Measurements from ENCODE around the gene GBX1.

Gene GBX1

DNA sequence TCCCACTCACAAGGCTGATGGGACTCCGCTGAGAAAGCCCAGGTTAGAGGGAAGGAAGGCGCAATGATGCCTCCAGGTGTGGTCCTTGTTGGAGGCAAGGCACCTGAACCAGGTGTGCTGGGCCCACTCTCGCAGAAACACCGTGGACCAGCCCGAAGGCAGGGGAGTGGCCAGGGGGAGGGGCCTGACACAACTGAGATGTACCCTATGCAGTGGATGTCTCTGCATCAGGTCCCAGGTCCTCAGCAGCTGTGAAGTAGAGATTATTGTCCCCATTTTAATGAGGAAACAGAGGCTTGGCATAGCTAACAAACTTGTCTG lies 32.0 kb downstream of the GBX1 start:
- no peak for DNase-seq (ENCODE audit: low read depth)
- no peak overlapping the region for H3K4me3 ChIP-seq (replicated peaks; ENCODE audit: low read depth, low read length)
- TF ChIP-seq, protein P1, sequence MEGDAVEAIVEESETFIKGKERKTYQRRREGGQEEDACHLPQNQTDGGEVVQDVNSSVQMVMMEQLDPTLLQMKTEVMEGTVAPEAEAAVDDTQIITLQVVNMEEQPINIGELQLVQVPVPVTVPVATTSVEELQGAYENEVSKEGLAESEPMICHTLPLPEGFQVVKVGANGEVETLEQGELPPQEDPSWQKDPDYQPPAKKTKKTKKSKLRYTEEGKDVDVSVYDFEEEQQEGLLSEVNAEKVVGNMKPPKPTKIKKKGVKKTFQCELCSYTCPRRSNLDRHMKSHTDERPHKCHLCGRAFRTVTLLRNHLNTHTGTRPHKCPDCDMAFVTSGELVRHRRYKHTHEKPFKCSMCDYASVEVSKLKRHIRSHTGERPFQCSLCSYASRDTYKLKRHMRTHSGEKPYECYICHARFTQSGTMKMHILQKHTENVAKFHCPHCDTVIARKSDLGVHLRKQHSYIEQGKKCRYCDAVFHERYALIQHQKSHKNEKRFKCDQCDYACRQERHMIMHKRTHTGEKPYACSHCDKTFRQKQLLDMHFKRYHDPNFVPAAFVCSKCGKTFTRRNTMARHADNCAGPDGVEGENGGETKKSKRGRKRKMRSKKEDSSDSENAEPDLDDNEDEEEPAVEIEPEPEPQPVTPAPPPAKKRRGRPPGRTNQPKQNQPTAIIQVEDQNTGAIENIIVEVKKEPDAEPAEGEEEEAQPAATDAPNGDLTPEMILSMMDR (IDR thresholded peaks at IDR 0.05; ENCODE audit: low read length, missing control alignments): no peak

DNA sequence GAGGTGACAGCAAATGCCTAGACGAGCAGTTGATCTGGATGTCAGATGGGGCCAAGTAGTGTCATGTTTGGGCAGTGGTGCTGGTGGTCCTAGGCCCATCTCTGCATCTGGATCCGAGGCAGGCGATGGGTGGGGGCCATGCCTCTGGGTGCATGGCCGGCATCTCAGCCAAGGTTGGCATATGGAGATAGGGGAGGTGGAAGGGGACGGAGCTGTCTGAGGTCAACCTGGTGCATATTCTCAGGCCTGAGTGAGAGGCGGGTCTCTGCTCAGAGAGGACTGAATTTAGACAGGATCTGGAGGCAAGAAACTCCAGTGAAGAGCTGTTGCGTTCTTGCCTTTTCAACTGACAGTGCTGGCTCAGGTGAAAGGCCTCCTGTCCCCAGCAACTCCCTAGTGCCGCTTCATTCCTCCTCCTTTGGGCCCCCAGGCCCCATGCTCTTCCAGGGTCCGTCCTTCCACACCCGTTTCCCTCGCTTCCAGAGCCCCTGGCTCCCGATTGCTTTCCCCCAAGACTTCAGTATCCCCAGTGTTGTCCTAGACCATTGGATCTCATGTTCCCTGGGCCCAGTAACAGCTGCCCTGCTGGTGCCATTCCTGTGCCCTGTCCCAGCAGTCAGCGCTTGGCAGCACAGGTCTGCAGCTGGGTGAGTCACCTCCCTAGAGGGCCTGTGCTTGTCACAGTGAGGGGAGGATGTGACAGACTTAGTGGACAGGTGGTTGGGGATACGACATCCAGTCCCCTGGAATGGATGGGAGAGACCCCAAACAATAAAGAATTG lies 32.6 kb downstream of the GBX1 start:
- TF ChIP-seq, protein P1 (IDR thresholded peaks at IDR 0.05; ENCODE audit: low read length, missing control alignments): no peak
- DNase-seq (ENCODE audit: low read depth): no peak

DNA sequence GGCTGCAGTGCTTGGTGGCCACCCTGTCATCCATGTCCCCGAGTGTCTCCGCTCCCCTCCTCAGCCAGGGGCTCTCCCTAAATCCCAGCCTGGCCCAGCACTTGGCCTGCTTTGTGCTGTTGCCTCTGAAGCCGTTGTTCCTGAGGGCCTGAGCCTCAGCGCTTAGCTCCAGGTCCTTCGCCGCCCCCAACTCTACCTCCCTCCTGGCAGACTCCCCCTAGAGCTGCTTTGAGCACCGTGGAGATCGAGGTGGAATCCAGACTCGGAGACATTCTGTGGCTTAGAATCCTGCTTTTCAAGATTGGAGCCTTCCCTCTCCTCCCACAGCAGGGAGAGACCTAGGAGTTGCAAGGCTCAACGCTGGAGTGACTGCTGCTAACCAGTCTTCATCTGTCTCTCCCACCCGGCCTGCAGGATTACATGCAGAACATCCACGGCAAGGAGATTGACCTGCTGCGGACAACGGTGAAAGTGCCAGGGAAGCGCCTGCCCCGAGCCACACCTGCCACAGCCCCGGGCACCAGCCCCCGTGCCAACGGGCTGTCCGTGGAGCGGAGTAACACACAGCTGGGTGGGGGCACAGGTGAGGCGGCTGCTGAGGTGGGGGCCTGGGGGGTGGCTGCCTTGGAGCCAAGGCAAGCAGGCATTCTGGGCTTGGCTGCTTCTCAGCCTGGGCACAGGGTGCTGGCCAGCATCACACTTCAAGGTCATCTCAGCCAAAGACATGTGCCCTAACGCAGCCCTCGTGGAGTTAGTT lies 33.3 kb downstream of the GBX1 start:
- TF ChIP-seq, protein P1 (IDR thresholded peaks at IDR 0.05; ENCODE audit: low read length, missing control alignments): no peak
- H3K4me3 ChIP-seq (replicated peaks; ENCODE audit: low read depth, low read length): no peak overlapping the region
- DNase-seq (ENCODE audit: low read depth): no peak

More for the DNA sequence above, 32.6 kb downstream of the GBX1 start:
- H3K4me3 ChIP-seq (replicated peaks; ENCODE audit: low read depth, low read length): no peak overlapping the region

DNA sequence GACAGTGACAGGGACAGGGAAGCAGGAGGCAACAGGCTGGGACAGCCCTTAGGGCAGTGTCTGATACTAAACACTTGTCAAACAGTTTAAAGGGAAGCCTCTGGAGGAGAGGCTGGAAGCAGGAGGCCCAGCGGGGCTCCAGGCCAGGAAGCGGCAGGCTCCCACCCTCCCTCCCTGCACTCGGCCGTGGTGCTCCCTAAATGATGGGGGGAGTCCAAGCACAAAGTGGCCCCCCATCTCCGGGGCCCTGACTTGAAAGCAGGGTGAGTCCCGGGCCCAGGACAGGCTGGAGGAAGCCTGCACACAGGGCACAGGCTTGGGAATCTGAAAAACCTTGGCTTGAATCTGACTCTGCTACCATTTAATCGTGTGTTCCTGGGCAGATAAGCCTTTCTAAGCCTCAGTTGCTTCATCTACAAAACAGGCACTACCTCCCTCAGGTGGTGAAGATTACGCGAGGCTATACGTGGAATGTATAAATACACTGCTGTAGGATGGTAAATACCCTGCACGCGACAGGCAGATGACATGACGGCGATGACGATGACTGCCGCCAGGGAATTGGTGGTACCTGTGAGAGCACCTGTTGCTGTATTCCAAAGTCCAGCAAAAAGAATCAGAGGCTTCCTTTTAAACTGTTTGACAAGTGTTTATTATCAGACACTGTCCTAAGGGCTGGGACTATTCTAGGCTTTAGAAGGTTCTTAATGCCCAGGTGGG lies 34.1 kb downstream of the GBX1 start:
- no peak overlapping the region for H3K4me3 ChIP-seq (replicated peaks; ENCODE audit: low read depth, low read length)
- DNase-seq (ENCODE audit: low read depth): no peak
- TF ChIP-seq, protein P1 (IDR thresholded peaks at IDR 0.05; ENCODE audit: low read length, missing control alignments): no peak

DNA sequence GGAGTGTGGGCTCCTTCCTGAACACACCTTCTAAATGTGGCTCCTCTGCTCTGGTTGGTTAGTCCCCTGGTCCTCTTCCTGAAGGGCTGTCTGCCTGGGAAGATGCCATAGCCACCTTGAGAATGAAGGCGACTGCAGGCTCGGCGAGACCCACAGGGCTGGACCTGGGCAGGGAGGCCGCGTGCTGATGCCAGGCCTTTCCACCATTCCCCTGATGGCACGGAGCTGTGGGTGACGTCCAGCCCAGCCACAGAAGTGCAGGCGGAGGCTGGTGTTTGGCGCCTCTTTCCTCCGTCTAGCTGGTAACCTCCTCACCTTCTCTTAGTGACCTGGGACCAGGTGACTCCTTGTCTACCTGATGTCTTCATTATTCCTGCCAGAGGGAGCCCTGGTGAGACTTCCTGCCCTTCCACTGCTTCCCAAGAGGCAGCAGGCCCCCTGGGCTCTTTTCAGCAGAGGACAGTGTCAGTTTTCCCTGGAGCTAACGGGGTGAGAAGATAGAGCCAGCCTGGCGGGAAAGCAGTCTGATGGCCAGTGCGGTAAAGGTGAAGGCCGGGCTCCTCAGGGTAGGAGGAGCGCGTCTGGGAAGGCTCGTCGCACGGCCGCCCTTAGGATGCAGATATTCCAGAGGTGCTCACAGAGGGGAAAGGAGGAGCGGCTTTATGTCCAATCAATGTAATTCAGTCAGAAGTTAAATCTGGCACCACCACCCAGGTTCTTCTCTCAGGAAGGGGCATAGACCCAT lies 34.9 kb downstream of the GBX1 start:
- no peak overlapping the region for H3K4me3 ChIP-seq (replicated peaks; ENCODE audit: low read depth, low read length)
- no peak for DNase-seq (ENCODE audit: low read depth)
- TF ChIP-seq, protein P1 (IDR thresholded peaks at IDR 0.05; ENCODE audit: low read length, missing control alignments): no peak

DNA sequence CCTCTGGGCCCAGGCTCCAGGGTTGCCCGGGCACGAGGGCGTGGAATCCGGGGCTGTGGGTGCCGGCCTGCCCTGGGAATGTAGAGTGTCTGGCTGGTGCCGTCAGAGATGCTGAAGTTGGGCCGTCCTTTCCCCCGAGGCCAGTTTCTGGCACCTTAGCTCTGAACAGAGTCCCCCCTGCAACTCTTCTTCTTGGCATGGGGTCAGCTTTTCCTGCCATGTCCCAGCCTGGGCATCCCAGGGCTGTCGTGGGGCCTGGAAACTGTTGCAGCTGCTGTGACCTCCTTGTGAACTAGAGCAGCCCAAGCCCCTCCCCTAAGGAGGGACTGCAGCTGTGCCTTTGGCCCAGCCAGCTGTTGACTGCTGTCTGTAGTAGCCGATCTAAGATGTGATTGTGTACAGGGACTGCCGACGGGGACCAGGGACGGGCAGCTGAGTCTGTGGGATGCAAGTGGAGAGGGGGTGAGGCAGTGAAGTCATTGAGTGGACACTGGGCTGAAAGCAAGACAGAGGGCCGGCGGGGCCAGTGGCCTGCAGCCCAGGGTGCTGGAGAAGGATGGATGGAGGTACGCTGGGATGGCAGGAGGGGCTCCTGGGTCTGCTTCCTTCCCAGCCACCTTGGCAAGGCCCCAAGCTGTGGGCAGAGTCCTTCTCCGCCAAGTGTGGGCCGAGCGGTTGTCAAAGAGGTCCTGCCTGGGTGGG lies 35.8 kb downstream of the GBX1 start:
- no peak for DNase-seq (ENCODE audit: low read depth)
- H3K4me3 ChIP-seq (replicated peaks; ENCODE audit: low read depth, low read length): no peak overlapping the region

More for the DNA sequence above, 35.8 kb downstream of the GBX1 start:
- TF ChIP-seq, protein P1 (IDR thresholded peaks at IDR 0.05; ENCODE audit: low read length, missing control alignments): no peak
